NCI-H2171 (cell line): ENCODE measurements around the gene NHLH2.

Experiments used
- DNase-seq: peaks from one replicate; lab custom pipeline; 2025; lab: John Stamatoyannopoulos, UW

NHLH2 gene

GRCh38 chr1:115838431-115839028, 2.4 kb downstream of the NHLH2 start:
- DNase-seq = no peak

- DNase-seq = no peak
These were observed 3.0 kb downstream of the NHLH2 start for GRCh38 chr1:115837740-115838421.

- DNase-seq = no peak
These were observed 3.6 kb downstream of the NHLH2 start for GRCh38 chr1:115837341-115837739.

- no peak for DNase-seq
These were observed 7.1 kb downstream of the NHLH2 start for GRCh38 chr1:115833856-115834255.

GRCh38 chr1:115832651-115833050, 8.3 kb downstream of the NHLH2 start:
- DNase-seq = no peak

GRCh38 chr1:115830963-115831362, 10.0 kb downstream of the NHLH2 start:
- no peak for DNase-seq

- no peak for DNase-seq
These were observed 11.0 kb downstream of the NHLH2 start for GRCh38 chr1:115829947-115830346.

- peak; percentile 58 for DNase-seq
These were observed 11.8 kb downstream of the NHLH2 start for GRCh38 chr1:115829023-115829674.

GRCh38 chr1:115828101-115829022, 12.6 kb downstream of the NHLH2 start:
- DNase-seq = peak; percentile 97

- no peak for DNase-seq
These were observed 13.4 kb downstream of the NHLH2 start for GRCh38 chr1:115827452-115828044.

GRCh38 chr1:115826628-115827027, 14.3 kb downstream of the NHLH2 start:
- DNase-seq = peak; percentile 58

- DNase-seq = no peak
These were observed 18.8 kb downstream of the NHLH2 start for GRCh38 chr1:115822117-115822516.

- no peak for DNase-seq
These were observed 25.2 kb downstream of the NHLH2 start for GRCh38 chr1:115815694-115816093.

- DNase-seq = no peak
These were observed 26.1 kb downstream of the NHLH2 start for GRCh38 chr1:115814685-115815398.

GRCh38 chr1:115813727-115814126, 27.2 kb downstream of the NHLH2 start:
- DNase-seq = no peak

- no peak for DNase-seq
These were observed 29.6 kb downstream of the NHLH2 start for GRCh38 chr1:115811140-115811828.

- peak; percentile 66 for DNase-seq
These were observed 30.3 kb downstream of the NHLH2 start for GRCh38 chr1:115810609-115811008.

GRCh38 chr1:115809847-115810246, 31.1 kb downstream of the NHLH2 start:
- no peak for DNase-seq

- DNase-seq = no peak
These were observed 31.9 kb downstream of the NHLH2 start for GRCh38 chr1:115809076-115809475.

GRCh38 chr1:115807723-115808122, 33.2 kb downstream of the NHLH2 start:
- DNase-seq = peak; percentile 56

GRCh38 chr1:115805597-115805996, 35.3 kb downstream of the NHLH2 start:
- no peak for DNase-seq
